HG03432 (cell line): ENCODE measurements around the gene DPY19L2.
"Not testable (repeated sequence)": the region's sequence is repeated elsewhere in the genome, so short reads cannot be mapped to it uniquely, and the experiment has no call there.

Experiments
- ATAC-seq: cut with Tn5 transposase; IDR thresholded peaks from one replicate; pipeline ENCODE4 v1.9.1; 2021; ENCODE audit warnings: mild to moderate bottlenecking, moderate library complexity; ENCODE audit not compliant: unreplicated experiment

Gene DPY19L2

DNA sequence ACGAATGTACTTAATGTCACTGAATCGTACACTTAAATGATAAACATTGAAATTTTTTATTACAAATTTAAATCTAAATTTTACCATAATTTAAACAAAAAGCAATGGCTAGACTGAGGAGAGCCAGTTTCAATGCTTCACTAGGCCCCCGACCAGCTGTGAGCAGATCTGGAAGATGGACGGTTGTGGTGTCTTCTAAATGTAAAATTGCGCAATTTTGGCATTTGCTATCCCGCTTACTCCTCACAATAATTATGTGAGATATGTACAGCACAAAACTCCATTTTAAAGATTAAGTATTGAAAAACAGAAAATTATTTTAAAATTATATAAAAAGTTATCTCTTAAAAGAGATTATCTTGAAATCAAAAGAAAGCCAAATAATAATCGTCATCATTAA lies 5.3 kb downstream of the DPY19L2 start:
- not testable (repeated sequence) for ATAC-seq

DNA sequence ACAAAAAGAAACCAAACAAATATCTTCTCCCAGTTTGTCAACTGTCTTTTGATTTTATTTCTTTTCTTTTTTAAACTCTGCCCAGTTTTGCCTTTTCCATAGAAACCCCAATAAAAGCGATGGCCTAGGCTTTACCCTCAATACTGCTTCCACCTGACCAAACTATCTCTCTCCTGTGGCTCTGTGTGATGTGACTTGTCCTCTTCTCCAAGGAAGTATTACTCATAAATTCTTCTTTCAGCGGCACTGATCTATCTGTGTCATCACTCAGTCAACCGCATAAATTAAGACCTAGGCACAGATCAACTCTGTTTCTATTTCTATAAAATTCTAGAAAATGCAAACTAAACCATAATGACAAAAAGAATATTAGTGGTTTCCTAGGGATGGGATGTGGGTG lies 9.8 kb downstream of the DPY19L2 start:
- not testable (repeated sequence) for ATAC-seq

DNA sequence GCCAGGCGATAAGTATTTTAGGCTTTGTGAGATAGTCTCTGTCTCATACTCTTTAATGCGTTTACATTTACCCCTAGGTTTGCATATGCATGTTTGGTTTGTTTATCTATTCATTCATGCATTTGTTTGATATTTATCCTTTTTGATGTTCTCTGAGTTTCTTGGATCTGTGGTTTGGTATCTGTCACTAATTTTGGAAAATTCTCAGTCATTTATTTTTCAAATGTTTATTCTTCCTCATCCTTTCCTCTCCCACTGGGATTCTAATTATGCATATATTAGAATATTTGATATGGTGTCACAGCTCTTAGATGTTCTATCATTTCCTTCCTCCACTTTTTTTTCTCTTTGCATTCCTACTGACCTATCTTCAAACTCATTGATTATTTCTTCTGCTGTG lies 11.9 kb downstream of the DPY19L2 start:
- not testable (repeated sequence) for ATAC-seq

DNA sequence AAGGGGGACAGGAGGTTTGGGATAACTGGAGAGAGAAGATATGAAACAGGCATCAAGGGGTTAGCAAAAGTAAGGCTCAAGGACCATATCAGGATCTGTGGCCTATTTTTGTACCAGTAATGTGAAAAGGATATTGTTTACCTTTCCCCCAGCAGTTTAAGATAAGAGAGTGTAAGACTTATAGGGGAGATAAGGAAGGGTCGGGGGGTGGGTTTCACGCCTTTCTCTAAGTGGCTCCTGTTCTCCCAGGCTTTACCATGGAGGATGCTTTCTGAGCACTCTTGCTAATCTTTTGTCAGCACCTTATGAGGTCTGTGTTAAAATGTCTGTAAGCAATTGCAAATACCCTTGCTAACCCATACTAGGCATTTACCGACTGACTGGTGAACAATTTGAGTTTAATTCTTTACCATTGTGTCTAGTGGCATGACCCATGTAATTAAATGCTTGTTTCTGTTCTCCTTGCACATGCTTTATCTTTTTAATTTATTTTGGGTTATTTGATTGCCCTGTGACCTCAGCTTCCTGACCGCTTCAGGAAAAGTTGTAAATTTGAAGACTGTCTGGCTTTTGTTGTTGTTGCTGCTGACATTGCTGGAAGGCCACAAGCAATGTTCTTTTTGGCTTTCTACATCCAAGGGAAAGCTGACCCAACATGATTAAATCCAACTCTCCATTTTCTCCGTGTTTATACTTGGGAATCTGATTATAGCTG lies 12.6 kb downstream of the DPY19L2 start:
- not testable (repeated sequence) for ATAC-seq

DNA sequence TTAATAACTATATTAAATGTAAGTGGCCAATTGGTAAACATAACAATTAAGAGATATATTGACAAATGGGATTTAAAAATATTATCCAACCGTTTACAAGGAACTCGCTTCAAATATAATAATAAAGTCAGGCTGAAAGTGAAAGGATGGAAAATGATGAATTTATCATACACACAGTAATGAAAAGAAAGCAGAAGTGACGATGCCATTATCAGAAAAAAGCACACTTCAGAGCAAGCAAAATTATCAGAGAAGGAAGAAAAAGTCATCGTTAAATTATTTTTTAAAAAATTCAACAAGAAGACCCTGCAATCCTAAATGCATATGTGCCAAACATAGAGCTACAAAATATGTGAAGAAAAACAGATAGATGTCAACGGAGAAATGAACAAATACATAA lies 13.8 kb downstream of the DPY19L2 start:
- not testable (repeated sequence) for ATAC-seq

DNA sequence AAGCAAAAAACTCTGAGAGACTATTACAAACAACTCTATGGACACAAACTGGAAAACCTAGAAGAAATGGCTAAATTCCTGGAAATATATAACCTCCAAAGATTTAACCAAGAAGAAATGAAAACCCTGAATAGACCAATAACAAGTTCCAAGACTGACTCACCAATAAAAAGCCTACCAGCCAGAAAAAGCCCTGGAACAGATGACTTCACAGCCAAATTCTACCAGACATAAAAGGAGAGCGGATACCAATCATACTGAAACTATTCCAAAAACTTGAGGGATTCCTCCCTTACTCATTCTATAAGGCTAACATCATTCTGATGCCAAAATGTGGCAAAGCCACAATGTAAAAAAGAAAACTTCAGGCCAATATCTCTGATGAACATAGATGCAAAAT lies 18.8 kb downstream of the DPY19L2 start:
- ATAC-seq = not testable (repeated sequence)

DNA sequence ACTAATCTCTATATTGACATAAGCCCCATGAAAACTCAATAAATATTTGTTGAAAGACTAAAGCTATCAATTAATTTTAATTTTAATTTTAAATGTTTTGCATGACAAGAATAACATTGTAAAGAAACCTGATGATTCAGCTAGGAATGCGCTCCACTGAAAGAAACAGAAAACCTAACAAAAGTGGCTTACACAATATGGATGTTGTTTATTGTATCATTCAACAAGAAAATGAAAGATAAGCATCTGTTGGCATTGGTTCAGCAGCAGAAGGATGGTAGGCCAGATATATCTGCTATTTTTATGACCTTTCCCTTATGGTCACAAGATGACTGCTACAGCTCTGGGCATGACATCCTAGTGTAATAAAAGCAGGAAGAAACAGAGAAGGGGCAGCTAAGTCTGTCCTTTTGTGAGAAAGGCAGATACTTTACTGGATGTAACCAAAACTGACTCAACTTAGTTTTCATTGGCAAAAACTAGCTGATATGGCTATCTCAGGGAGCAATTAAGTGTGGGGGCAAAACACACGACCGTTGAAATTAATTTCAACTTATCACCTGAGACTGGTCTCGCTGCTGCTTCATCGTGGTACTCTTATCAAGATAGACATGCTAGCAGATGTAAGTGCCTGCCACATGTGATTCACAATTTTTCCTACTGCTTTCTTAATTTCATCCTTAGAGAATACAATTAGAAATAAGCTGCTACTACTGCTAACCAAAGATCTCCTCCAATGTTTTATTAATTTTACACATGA lies 24.7 kb downstream of the DPY19L2 start:
- ATAC-seq = not testable (repeated sequence)

DNA sequence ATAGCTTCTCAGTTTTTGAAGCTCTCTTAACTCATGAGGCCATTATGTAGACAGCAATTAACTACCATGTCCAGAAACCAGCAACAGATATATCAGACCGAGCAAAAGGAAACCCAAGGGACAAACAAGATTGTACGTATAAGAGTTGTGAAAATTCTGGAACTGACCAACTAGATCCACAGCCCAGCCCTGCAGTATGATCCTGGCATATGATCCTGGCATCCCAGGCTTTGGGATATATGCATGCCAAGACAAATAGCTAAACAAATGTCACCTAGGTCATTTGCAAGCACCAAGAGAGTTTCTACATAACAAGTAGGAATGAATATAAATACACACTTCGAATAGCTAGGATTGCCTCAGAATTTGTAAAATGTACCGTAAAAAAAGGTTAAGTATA lies 44.0 kb downstream of the DPY19L2 start:
- ATAC-seq = not testable (repeated sequence)

DNA sequence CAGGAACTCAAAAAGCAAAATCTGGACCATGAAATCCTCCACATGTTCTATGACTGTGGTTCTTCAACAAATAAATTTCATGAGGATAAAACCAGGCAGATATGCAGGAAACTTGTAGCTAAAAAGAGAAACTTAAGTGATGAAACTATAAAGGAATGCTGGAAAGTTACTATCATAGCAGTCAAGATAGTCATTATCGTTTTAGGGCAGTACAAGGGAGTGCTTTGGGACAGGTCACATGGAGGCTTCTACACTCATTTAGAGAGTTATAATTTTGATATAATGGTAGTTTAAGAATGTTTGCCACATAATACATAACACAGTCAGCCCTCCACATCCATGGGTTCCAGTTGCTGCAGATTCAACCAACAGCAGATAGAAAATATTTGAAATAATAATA lies 52.7 kb downstream of the DPY19L2 start:
- not testable (repeated sequence) for ATAC-seq

DNA sequence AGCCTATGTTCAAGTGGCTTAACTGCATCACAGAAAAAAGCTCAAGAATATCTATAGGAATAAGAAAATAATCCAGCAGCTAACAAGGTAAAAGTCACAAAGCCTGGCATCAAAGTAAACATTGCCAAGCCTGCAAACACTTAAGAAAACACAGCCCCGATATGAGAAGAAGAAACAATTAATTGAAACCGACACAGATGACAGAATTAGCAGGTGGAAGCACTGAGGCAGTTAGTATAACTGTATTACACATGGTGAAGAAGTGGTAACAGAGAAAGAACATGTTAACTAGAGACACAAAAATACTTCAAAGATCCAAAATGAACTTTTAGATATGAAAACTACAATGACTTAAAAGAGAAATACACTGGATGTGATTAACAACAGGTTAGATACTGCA lies 57.0 kb downstream of the DPY19L2 start:
- ATAC-seq = not testable (repeated sequence)

DNA sequence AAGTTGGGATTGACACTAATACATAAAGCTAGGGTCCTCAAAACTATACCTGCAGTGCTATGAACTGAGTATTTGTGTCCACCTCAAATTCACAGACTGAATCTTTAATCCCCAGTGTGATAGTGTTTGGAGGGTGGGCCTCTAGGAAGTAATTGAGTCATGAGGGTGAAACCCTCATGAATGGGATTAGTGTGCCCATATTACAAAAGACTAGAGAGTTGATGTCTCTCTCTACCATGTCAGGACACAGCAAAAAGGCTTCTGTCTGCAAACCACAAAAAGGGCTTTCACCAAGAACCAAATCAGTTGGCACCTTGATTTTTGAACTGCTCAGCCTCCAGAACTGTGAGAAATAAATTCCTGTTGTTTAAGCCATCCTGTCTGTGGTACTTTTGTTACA lies 59.0 kb downstream of the DPY19L2 start:
- not testable (repeated sequence) for ATAC-seq

DNA sequence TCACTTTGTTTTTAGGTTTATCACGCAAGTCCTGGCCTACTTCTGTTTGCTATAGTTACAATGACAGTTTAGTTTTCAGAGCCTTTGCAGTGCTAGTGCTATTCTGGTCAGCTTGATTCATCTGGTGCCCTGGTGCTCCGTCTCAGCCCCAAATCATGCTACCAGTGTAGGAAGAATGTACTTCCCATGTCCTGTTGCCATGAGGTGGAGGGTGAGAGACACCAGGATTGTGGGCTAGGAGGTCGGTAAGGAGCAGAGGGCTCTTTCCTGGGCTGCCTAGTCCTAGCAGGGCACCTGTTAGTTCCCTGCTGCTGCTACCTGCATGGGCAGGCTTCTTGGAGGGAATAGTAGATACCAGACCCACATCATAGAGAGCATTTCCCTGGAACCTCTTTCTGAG lies 63.3 kb downstream of the DPY19L2 start:
- ATAC-seq = not testable (repeated sequence)

DNA sequence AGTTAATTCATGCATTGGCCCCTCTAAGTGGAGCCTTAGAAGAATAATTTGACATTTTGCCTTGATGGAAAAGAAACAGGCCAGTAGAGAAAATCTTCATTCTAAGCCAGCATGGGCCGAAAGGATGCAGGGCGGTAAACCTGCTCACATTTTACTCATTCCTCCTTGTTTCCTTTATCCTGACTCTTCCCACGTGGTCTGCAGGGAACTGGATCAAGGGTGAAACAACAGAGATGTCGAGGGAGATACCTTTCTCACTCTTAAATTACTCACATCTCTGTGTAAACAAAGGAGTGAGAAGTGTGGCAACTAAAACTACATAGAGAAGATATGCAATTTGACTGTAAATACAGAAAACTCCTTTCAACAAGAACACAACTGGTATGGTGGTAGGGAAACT lies 73.5 kb downstream of the DPY19L2 start:
- ATAC-seq = not testable (repeated sequence)

DNA sequence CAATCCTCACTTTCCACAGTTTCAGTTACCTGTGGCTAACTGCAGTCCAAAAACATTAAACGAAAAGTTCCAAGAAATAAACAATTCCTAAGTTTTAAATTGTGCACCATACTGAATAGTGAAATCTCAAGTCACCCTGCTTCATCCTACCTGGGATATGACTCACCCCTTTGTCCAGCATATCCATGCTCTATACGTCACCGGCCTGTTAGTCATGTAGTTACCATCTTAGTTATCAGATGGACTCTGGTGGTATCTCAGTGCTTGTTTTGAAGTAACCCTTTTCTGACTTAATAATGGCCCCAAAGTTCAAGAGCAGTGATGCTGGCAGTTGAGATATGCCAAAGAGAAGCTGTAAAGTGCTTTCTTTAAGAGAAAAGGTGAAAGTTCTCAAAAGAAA lies 83.9 kb downstream of the DPY19L2 start:
- not testable (repeated sequence) for ATAC-seq

DNA sequence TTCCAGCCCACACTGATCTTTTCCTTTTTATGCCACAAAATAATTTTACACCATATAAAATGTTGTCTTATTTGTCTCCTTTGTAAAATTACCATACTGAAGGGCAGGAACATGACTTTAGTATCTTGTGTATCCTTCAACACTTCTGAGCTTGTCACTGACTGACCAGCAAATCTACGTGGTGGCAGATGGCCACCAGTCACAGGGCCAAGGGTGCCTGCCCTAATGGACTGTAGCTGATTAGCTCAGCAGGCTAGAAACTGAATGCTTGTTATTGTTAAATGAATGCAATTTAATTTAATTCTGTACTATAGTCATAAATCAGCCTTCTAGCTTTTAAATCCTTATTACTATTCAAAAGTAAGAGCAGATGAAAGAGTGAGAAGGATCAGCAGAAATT lies 85.0 kb downstream of the DPY19L2 start:
- ATAC-seq = not testable (repeated sequence)

DNA sequence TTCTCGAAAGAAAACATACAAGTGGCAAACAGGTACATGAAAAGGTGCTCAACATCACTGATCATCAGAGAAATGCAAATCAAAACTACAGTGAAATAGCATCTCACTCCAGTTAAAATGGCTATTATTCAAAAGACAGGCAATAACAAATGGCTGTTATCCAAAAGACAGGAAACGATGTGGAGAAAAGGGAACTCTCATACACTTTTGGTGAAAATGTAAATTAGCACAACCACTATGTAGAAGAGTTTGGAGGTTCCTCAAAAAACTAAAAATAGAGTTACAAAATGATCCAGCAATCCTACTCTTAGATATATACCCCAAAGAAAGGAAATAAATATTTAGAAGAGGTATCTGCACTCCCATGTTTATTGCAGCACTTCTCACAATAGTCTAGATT lies 90.7 kb downstream of the DPY19L2 start:
- not testable (repeated sequence) for ATAC-seq

DNA sequence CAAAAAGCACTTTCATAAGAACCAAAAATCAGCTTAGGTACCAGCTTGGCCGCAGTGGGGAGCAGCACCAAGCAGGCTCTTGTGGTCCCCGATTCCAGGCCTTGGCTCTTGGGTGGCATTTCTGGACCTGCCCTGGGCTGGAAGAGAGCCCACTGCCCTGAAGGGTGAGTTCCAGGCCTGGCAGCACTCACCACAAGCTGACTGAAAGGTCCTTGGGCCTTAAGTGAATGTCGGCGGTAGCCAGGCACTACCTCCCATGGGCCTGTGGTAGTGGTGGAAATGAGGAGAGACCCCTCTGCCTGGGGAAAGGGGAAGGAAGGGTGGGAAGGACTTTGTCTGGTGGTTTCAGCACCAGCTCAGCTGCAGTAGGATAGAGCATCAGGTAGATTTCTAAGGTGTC lies 96.3 kb downstream of the DPY19L2 start:
- ATAC-seq = not testable (repeated sequence)

DNA sequence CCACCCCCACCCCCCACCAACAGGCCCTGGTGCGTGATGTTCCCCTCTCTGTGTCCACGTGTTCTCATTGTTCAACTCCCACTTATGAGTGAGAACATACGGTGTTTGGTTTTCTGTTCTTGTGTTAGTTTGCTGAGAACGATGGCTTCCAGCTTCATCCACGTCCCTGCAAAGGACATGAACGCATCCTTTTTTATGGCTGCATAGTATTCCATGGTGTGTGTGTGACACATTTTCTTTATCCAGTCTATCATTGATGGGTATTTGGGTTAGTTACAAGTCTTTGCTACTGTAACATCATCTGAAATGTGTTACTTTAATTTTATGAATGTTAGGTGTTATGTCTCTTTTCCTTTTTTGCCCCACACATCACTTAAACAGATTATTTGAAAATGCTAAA lies 109.8 kb downstream of the DPY19L2 start:
- not testable (repeated sequence) for ATAC-seq

DNA sequence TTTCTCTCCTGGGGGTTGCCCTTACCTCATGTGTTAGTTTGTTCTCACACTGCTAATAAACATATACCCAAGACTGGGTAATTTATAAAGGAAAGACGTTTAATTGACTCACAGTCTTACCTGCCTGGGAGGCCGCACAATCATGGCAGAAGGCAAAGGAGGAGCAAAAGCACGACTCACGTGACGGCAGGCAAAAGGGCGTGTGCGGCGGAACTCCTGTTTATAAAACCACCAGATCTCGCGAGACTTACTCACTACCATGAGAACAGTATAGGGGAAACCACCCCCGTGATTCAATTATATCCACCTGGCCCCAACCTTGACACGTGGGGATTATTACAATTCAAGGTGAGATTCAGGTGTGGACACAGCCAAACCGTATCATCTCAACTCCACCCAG lies 116.9 kb downstream of the DPY19L2 start:
- not testable (repeated sequence) for ATAC-seq

DNA sequence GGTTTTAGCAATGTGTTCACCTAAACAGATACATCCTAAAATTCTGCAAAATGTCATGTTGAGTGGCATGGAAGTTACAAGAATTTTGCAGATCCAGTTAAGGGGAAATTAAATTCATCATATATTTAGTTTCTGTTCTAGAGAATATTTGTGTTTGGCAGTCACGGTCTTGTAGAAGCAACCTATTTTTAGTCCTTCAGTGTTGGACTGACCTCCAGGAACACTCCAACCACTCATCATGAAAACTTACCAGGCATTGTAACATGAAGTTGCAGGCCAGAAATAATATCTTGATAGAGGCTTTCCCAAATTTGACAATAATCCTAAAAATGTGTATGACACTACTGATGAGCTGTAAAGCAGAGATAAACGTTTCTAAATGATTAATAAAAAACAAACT lies 119.3 kb downstream of the DPY19L2 start:
- ATAC-seq = not testable (repeated sequence)

DNA sequence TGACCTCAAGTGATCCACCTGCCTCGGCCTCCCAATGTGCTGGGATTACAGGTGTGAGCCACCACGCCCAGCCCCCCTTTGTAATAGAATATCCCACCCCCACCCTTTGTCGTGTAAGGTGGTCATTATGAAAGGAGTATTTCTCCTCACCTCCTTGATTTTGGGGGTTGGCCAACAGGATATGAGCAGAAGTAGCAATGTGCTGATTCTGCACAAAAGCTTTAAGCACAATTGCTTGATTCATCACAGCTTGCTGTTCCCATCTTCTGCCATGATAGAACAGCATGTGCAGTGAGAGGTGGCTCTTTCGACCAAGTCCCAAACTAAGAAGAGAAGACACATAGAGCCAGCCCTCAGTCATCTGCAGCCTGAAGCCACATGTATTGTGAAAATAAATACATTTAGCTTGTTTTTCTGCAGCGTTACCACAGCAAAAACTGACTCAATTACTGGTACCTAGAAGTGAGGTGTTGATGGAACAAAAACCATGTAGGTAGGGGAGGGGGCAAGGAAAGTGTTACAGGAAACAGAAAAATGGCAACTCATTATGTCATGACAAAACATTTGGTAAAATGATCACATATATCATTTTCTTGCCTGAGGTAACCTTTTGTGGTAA lies 122.9 kb downstream of the DPY19L2 start:
- not testable (repeated sequence) for ATAC-seq

DNA sequence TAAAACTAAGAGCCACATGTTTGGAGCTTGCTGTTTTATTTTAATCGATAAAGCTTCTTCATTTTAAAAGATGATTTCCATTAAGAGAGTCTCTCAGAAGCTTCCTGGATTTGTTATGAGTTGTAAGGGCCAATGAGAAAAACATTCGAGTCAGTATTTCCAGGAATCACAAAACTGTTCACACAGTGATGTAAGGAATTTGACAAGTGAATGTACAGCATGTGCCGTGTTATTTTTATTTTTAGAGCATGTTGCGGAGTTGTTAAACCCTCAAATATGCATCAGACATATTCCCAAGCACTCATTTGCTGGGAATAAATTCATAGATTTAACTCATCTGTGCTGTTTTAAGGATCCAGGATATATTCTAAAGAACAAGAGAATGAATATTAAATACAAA lies 129.6 kb downstream of the DPY19L2 start:
- ATAC-seq = not testable (repeated sequence)
